Smooth muscle cell (in vitro differentiated cells): Measurements from ENCODE around the gene RAMACL. TPM values are rescaled to one million over a fixed set of nuclear protein-coding genes. Genes with fewer than 3 reads are reported as not detected.

Experiments
- DNase-seq: peaks from one replicate; lab custom pipeline; 2025; ENCODE audit not compliant: unreplicated experiment; lab: John Stamatoyannopoulos, UW
- H2AFZ ChIP-seq: fragments of 200-600 bp; sonication (generic); 2 replicates; pipeline ENCODE4 v1.6.0; 2016; ENCODE audit warnings: antibody characterized with exemption, low read depth, mild to moderate bottlenecking
- H3F3A ChIP-seq: fragments of 200-600 bp; sonication (generic); 2 replicates; pipeline ENCODE4 v1.6.0; 2017; ENCODE audit warnings: antibody characterized with exemption, low read depth
- H3K27ac ChIP-seq: fragments of 200-600 bp; sonication (generic); 2 replicates; pipeline ENCODE4 v1.5.1; 2016; ENCODE audit warnings: low read depth, mild to moderate bottlenecking
- H3K27me3 ChIP-seq: fragments of 200-600 bp; sonication (generic); 2 replicates; pipeline ENCODE4 v1.6.1; 2016; ENCODE audit warnings: low read depth, mild to moderate bottlenecking
- H3K36me3 ChIP-seq: fragments of 200-600 bp; sonication (generic); 2 replicates; pipeline ENCODE4 v1.5.1; 2016; ENCODE audit warnings: low read depth
- H3K4me1 ChIP-seq: fragments of 200-600 bp; sonication (generic); 2 replicates; pipeline ENCODE4 v1.5.1; 2016; ENCODE audit warnings: low read depth
- H3K4me2 ChIP-seq: fragments of 200-600 bp; sonication (generic); 2 replicates; pipeline ENCODE4 v1.6.0; 2016; ENCODE audit warnings: mild to moderate bottlenecking
- H3K4me3 ChIP-seq: fragments of 200-600 bp; sonication (generic); 2 replicates; pipeline ENCODE4 v1.5.1; 2016; ENCODE audit warnings: mild to moderate bottlenecking
- H3K79me2 ChIP-seq: fragments of 200-600 bp; sonication (generic); 2 replicates; pipeline ENCODE4 v1.6.0; 2016; ENCODE audit warnings: low read depth, mild to moderate bottlenecking
- H3K9ac ChIP-seq: fragments of 200-600 bp; sonication (generic); 2 replicates; pipeline ENCODE4 v1.6.0; 2016; ENCODE audit warnings: low read depth
- H3K9me3 ChIP-seq: fragments of 200-600 bp; sonication (generic); replicated peaks from 2 replicates; pipeline ENCODE4 v1.5.1; 2016; ENCODE audit warnings: low read depth
- H4K20me1 ChIP-seq: fragments of 200-600 bp; sonication (generic); 2 replicates; pipeline ENCODE4 v1.6.0; 2016; ENCODE audit warnings: low read depth
- WGBS: methylation state at CpG from one replicate; pipeline ENCODE4 v1.1.7; 2016; ENCODE audit warnings: low lambda C conversion rate; 5-methylcytosine and 5-hydroxymethylcytosine counted together
- polyA plus RNA-seq: library from polyadenylated mRNA; unstranded; fragments of >200 nt; fragmentation: Nextera tagmentation; extraction: Ambion mirVana; gene quantifications from 2 replicates; pipeline ENCODE4 v1.2.1, GENCODE V29; 2016
- total RNA-seq: library from RNA; depleted of rRNA; stranded (reverse); fragments of >200 nt; gene quantifications from 2 replicates; pipeline ENCODE4 v1.2.3, GENCODE V29; 2014
- TF ChIP-seq, protein P1 (sequence below): fragments of 200-600 bp; sonication (generic); IDR thresholded peaks from 2 replicates; pipeline ENCODE4 v1.5.1; 2017; ENCODE audit warnings: borderline replicate concordance, mild to moderate bottlenecking, antibody characterized with exemption; ENCODE audit not compliant: insufficient read depth, poor library complexity, severe bottlenecking

Gene RAMACL
- total and polyA plus RNA-seq, 2 experiments from 2014 or later, result 0.13 to 0.14 TPM

DNA sequence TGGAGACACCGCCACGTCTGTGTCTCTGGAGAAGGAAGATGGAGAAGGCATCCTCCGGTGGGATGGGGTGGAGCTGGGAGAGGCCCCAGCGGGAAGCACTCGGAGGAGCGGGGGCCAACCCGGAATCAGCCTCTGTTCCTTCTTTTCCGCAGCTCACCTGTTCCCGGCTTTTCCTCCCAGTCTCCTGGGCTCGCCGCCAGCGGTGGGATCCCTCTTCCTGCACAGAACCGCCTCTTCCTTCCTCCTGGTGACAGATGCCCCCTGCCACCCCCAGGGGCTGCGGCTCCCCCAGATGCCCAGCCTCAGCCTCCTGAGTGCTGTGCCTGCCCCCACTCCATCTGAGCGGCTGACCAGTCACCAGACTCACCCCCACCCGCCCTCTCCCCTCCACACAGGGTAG lies 23.3 kb downstream of the RAMACL start:
- H4K20me1 ChIP-seq, result peaks cover 36% of the 10 kb centered on the region
- H3K36me3 ChIP-seq, result no peaks in the 10 kb centered on the region
- no peak overlapping the region for H3K27ac ChIP-seq
- no peaks in the 10 kb centered on the region for H3K9me3 ChIP-seq
- no peaks in the 10 kb centered on the region for H3K79me2 ChIP-seq
- no peak overlapping the region for H3K4me3 ChIP-seq
- DNase-seq, result no peak
- H3K9ac ChIP-seq, result no peak overlapping the region
- WGBS, result 93% methylated on average over 13 of the region's 16 CpGs
- no peaks in the 10 kb centered on the region for H3K27me3 ChIP-seq
- TF ChIP-seq, protein P1, sequence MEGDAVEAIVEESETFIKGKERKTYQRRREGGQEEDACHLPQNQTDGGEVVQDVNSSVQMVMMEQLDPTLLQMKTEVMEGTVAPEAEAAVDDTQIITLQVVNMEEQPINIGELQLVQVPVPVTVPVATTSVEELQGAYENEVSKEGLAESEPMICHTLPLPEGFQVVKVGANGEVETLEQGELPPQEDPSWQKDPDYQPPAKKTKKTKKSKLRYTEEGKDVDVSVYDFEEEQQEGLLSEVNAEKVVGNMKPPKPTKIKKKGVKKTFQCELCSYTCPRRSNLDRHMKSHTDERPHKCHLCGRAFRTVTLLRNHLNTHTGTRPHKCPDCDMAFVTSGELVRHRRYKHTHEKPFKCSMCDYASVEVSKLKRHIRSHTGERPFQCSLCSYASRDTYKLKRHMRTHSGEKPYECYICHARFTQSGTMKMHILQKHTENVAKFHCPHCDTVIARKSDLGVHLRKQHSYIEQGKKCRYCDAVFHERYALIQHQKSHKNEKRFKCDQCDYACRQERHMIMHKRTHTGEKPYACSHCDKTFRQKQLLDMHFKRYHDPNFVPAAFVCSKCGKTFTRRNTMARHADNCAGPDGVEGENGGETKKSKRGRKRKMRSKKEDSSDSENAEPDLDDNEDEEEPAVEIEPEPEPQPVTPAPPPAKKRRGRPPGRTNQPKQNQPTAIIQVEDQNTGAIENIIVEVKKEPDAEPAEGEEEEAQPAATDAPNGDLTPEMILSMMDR, result no peak
- no peak overlapping the region for H2AFZ ChIP-seq
- no peaks in the 10 kb centered on the region for H3K4me1 ChIP-seq
- H3K4me2 ChIP-seq, result no peak overlapping the region
- H3F3A ChIP-seq, result no peaks in the 10 kb centered on the region

DNA sequence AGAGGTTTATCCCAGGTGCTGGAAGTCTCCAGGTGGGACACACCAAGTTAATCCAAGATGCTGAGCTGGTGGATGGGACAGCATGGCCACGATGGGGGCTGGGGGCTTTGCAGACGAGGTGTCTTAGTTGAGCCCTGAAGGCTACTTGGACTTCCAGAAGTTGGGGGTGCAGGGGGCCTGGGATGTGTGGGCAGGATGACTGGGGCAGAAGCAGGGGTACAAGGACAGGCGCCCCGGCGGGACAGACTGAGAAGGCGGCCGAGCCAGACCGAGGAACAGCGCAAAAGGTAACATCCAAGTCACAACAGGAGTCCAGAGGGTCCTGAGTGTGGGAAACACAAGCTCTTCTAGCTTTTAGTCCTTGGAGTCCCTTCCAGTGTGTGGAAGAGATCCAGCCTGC lies 23.8 kb downstream of the RAMACL start:
- TF ChIP-seq, protein P1, result no peak
- H3K27ac ChIP-seq, result no peak overlapping the region
- WGBS, result 98% methylated on average over 6 of the region's 9 CpGs

DNA sequence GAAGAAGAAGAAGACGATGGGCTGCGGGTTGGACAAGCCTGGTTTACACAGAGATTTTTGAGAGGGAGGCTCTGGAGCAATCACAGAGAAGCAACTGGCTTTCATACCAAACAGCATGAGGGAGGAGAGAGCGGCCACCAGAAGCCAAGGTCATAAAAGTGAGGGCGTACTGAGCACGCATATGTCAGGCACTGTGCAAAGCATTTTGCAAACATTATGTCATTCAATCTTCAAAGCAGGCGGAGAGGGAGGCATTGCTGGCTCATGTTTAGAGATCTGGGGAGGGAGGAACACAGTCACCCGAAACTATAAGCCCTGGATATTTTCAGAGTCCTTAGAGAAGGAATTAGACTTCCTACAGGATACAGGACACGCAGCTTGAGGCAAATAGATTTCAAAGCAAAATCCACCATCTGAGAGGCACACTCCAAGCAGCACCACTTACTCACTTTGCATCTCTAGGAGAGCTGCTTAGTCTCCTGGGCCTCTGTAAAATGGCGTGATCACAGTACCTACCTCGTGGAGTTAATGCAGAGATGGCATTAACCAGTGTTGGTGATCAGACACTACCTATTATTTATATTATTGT lies 24.6 kb downstream of the RAMACL start:
- no peak overlapping the region for H3K27ac ChIP-seq
- H4K20me1 ChIP-seq, result peaks cover 27% of the 10 kb centered on the region
- WGBS, result 56% methylated on average over 10 of the region's 10 CpGs
- H3K9ac ChIP-seq, result no peak overlapping the region
- no peak overlapping the region for H3K4me2 ChIP-seq
- no peak overlapping the region for H2AFZ ChIP-seq
- H3K36me3 ChIP-seq, result no peaks in the 10 kb centered on the region
- H3K9me3 ChIP-seq, result no peaks in the 10 kb centered on the region
- no peaks in the 10 kb centered on the region for H3F3A ChIP-seq
- H3K4me3 ChIP-seq, result no peak overlapping the region
- H3K4me1 ChIP-seq, result no peaks in the 10 kb centered on the region
- no peak for DNase-seq
- H3K27me3 ChIP-seq, result no peaks in the 10 kb centered on the region
- TF ChIP-seq, protein P1, result no peak
- no peaks in the 10 kb centered on the region for H3K79me2 ChIP-seq

More for the DNA sequence above, 23.8 kb downstream of the RAMACL start:
- Histone ChIP-seq H3K79me2 (no peaks in the 10 kb centered on the region), H3K9me3 (no peaks in the 10 kb centered on the region), H3K4me2 (no peak overlapping the region), H3K4me3 (no peak overlapping the region), H3F3A (no peaks in the 10 kb centered on the region), H3K27me3 (no peaks in the 10 kb centered on the region), H3K36me3 (no peaks in the 10 kb centered on the region), H2AFZ (no peak overlapping the region), H3K4me1 (no peaks in the 10 kb centered on the region), H3K9ac (no peak overlapping the region), H4K20me1 (peaks cover 33% of the 10 kb centered on the region)
- DNase-seq, result no peak

DNA sequence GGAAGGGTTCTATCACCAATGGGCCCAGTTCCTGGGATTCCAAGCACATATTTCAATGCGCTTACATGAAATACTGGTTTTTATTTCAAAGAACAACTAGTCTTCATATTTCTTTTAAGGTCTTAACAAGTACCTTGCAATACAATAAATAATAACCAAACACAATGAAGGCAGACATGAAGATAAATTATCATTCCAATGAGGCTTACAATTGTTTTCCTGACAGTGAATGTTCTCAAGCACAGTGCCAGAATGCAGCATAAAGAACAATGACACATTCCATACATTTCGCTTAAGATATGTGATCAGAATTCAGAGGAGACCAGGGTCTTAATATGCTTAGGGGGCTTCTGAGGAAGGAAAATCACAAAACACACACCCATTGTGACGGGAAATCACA lies 26.3 kb downstream of the RAMACL start:
- Histone ChIP-seq H3K9ac (no peak overlapping the region), H3K9me3 (no peaks in the 10 kb centered on the region), H3K27ac (no peak overlapping the region), H3K4me2 (no peak overlapping the region), H3K27me3 (no peaks in the 10 kb centered on the region), H2AFZ (no peak overlapping the region), H3K4me1 (no peaks in the 10 kb centered on the region), H3K79me2 (no peaks in the 10 kb centered on the region), H3F3A (no peaks in the 10 kb centered on the region), H3K36me3 (no peaks in the 10 kb centered on the region), H4K20me1 (peaks cover 10% of the 10 kb centered on the region), H3K4me3 (no peak overlapping the region)
- TF ChIP-seq, protein P1, result no peak
- 96% methylated on average over 3 of the region's 3 CpGs for WGBS
- no peak for DNase-seq
